Measurements from ENCODE around the gene TPRG1. TPM values are rescaled to one million over a fixed set of nuclear protein-coding genes. Genes with fewer than 3 reads are reported as not detected.

Gene TPRG1
- total RNA-seq, 1 donor, result 0.45 TPM

- DNase-seq (ENCODE audit: low read depth), result no peak
- no peak overlapping the region for H3K4me3 ChIP-seq (ENCODE audit: low read depth, low read length)
- TF ChIP-seq CTCF (IDR thresholded peaks at IDR 0.05; ENCODE audit: insufficient read depth, low read length), result no peak
These were observed 38.0 kb upstream of the TPRG1 start for GRCh38 chr3:189133768-189134167.

- TF ChIP-seq CTCF (IDR thresholded peaks at IDR 0.05; ENCODE audit: insufficient read depth, low read length), result no peak
- no peak overlapping the region for H3K4me3 ChIP-seq (ENCODE audit: low read depth, low read length)
- DNase-seq (ENCODE audit: low read depth), result no peak
These were observed 34.4 kb upstream of the TPRG1 start for GRCh38 chr3:189137416-189137815.

- H3K4me3 ChIP-seq (ENCODE audit: low read depth, low read length), result no peak overlapping the region
- TF ChIP-seq CTCF (IDR thresholded peaks at IDR 0.05; ENCODE audit: insufficient read depth, low read length), result no peak
These were observed 32.7 kb upstream of the TPRG1 start for GRCh38 chr3:189138901-189139610.

DNA sequence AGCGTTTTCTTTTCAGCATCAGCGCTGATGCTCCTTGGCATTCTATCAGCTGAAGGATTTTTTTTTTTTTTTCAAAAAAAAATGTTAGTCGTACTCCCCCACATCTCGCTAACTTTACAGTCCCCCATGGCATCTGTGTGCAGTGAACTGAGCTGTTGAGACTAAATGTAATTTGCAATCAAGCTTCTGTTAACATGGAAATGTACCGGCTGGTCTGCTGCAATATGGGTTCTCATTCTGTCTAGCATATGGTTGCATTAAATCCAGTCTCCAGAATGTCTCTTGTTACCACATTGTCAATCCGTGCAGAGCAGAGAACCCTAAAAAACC lies 32.2 kb upstream of the TPRG1 start:
- no peak for DNase-seq (ENCODE audit: low read depth)
- TF ChIP-seq CTCF (IDR thresholded peaks at IDR 0.05; ENCODE audit: insufficient read depth, low read length), result no peak
- no peak overlapping the region for H3K4me3 ChIP-seq (ENCODE audit: low read depth, low read length)

More at GRCh38 chr3:189138901-189139610, 32.7 kb upstream of the TPRG1 start:
- DNase-seq (ENCODE audit: low read depth), result no peak

GRCh38 chr3:189142527-189142926 lies 29.2 kb upstream of the TPRG1 start:
- DNase-seq (ENCODE audit: low read depth), result no peak
- H3K4me3 ChIP-seq (ENCODE audit: low read depth, low read length), result no peak overlapping the region
- TF ChIP-seq CTCF (IDR thresholded peaks at IDR 0.05; ENCODE audit: insufficient read depth, low read length), result no peak

GRCh38 chr3:189143321-189143720 lies 28.4 kb upstream of the TPRG1 start:
- no peak for DNase-seq (ENCODE audit: low read depth)
- H3K4me3 ChIP-seq (ENCODE audit: low read depth, low read length), result no peak overlapping the region
- TF ChIP-seq CTCF (IDR thresholded peaks at IDR 0.05; ENCODE audit: insufficient read depth, low read length), result no peak

DNA sequence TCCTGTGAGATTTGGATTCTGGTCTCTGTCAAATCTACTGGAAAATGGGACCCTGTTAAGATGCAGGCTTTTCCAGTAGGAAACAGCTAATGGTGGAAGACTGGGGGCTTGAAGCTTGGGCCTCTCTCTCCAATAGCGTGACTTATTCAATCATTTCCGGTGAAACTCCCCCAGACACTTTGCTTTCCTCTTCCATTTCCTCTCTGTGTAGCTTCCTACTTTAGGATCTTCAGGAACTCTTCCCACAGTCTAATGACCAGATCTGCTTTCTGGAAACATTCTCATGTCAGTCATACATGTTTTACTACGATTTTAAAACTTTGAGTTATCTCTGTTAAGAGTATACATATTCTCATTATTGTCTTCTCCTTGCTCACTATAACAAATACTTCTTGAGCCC lies 28.0 kb upstream of the TPRG1 start:
- TF ChIP-seq CTCF (IDR thresholded peaks at IDR 0.05; ENCODE audit: insufficient read depth, low read length), result no peak
- no peak overlapping the region for H3K4me3 ChIP-seq (ENCODE audit: low read depth, low read length)
- no peak for DNase-seq (ENCODE audit: low read depth)
